HUES48 (cell line): ENCODE results near the gene MTREX.

Source experiments
- H3K27ac ChIP-seq: one replicate; pipeline ENCODE4 v1.7.0; 2013; ENCODE audit warnings: low read depth, low read length, inconsistent platforms
- H3K27me3 ChIP-seq: 2 replicates; pipeline ENCODE4 v1.6.1; 2013; ENCODE audit warnings: mild to moderate bottlenecking, low read length; ENCODE audit not compliant: control insufficient read depth, insufficient read depth
- H3K36me3 ChIP-seq: 2 replicates; pipeline ENCODE4 v1.6.1; 2013; ENCODE audit warnings: low read length; ENCODE audit not compliant: control insufficient read depth, insufficient read depth
- H3K4me1 ChIP-seq: 2 replicates; pipeline ENCODE4 v1.6.1; 2013; ENCODE audit warnings: mild to moderate bottlenecking, low read length; ENCODE audit not compliant: control insufficient read depth, insufficient read depth
- H3K4me3 ChIP-seq: 2 replicates; pipeline ENCODE4 v1.5.1; 2013; ENCODE audit warnings: mild to moderate bottlenecking, low read depth, low read length
- H3K9ac ChIP-seq: 2 replicates; pipeline ENCODE4 v1.6.1; 2013; ENCODE audit warnings: mild to moderate bottlenecking, low read depth, low read length, moderate library complexity
- H3K9me3 ChIP-seq: 2 replicates; pipeline ENCODE4 v1.6.1; 2013; ENCODE audit warnings: low read length; ENCODE audit not compliant: control insufficient read depth, insufficient read depth

MTREX gene

GRCh38 chr5:55470282-55470681 lies 162.5 kb downstream of the MTREX start:
- Histone ChIP-seq H3K4me3 (no peak overlapping the region), H3K4me1 (peaks cover 7% of the 10 kb centered on the region), H3K36me3 (peaks cover 40% of the 10 kb centered on the region), H3K27me3 (no peaks in the 10 kb centered on the region), H3K9ac (no peak overlapping the region), H3K27ac (peak overlapping the region; percentile 20), H3K9me3 (no peaks in the 10 kb centered on the region)

GRCh38 chr5:55471468-55471867 lies 163.7 kb downstream of the MTREX start:
- Histone ChIP-seq H3K9me3 (no peaks in the 10 kb centered on the region), H3K36me3 (peaks cover 30% of the 10 kb centered on the region), H3K9ac (no peak overlapping the region), H3K4me3 (no peak overlapping the region), H3K27ac (no peak overlapping the region), H3K4me1 (peaks cover 13% of the 10 kb centered on the region), H3K27me3 (no peaks in the 10 kb centered on the region)

GRCh38 chr5:55472642-55473041 lies 164.9 kb downstream of the MTREX start:
- Histone ChIP-seq H3K4me3 (no peak overlapping the region), H3K36me3 (peaks cover 21% of the 10 kb centered on the region), H3K27me3 (no peaks in the 10 kb centered on the region), H3K9me3 (no peaks in the 10 kb centered on the region), H3K9ac (no peak overlapping the region), H3K27ac (no peak overlapping the region), H3K4me1 (peaks cover 18% of the 10 kb centered on the region)
